ENCODE measurements around the gene MICALL2.

The MICALL2 gene

DNA sequence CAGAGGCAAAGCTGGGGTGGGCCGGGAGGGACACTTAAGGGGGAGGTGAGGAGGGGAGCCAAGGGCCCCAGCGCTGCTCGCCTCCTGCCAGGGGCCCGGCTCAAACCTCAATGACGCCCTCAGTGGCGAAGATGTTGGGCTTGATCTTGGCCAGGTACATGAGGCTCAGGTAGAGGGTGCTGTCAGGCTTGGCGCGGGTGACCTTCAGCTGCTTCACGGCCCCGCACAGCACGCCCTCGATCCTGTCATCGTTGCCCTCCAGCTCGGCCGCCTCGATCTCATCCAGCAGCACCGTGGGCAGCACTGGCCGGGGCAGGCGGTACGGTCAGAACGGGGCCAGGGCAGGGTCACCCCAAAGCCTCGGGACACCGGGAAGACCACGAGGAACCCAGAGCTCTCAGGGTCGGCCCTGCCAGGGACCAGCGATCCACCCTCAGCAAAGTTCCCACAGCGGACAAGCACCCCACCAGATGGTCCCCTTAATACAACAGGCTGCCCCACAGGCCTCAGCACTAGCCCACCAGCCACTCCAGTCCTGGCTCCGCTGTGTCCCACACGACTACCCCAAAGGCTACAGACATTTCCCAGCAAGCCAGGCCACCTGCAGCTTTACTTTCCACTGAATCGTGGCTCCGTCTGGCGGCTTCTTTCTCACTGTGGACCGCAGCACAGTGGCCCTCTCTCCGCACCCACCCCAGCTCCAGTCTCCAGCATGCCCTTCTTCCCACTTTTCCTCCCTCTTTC lies 41.0 kb upstream of the MICALL2 start:
- Histone ChIP-seq H3K9ac (ENCODE audit: insufficient read length) (no peak overlapping the region), H3K27ac (no peak overlapping the region), H3K36me3 (ENCODE audit: insufficient read depth, low read length) (peaks cover 23% of the 10 kb centered on the region; the same call in 1 of the 2 replicates), H3K4me3 (no peak overlapping the region), H3K9me3 (ENCODE audit: low read depth, low read length) (no peaks in the 10 kb centered on the region)
- no peak for TF ChIP-seq POLR2AphosphoS5 (IDR thresholded peaks at IDR 0.05; ENCODE audit: borderline replicate concordance, low read depth, low read length)
- TF ChIP-seq FOXP2 (optimal IDR thresholded peaks at IDR 0.05; ENCODE audit: control extremely low read depth, extremely low read length, insufficient read depth): no peak
- no peak for TF ChIP-seq EZH2 (IDR thresholded peaks at IDR 0.05)
- no peak for DNase-seq (ENCODE audit: low read depth, low spot score)

DNA sequence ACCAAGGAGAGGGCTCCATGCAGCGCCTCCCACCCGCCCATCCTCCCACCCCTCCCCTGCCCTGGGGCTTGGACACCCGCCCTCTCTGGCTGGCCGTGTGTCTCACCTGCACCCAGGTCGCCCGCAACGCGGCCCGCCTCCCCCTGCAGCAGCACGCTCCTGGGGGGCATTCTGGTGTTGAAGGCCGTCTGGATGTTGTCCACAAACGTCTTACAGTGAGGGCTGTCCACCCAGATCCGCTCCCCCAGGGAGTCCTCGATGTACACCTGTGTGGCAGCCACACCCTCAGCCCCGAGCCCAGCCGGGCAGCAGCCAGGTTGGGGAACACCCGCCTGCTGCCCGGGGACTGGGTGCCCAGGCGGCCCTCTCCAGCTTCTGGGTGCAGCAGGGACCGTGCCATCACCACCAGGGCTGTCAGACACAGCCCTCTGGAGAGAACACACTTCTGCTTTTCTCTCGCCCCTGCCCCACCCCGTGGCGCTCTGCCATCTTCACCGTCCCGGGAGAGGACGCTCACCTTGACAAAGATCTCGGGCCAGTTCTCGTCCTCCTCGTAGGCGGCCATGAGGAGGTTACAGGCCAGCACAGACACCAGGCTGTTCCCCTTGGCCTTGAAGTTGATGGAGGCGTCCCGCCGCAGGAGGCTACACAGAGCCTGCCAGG lies 40.2 kb upstream of the MICALL2 start:
- H3K4me3 ChIP-seq: no peak overlapping the region
- no peak overlapping the region for H3K27ac ChIP-seq
- H3K36me3 ChIP-seq (ENCODE audit: insufficient read depth, low read length): peaks cover 23% of the 10 kb centered on the region; the same call in 1 of the 2 replicates
- no peak for DNase-seq (ENCODE audit: low read depth, low spot score)
- H3K9ac ChIP-seq (ENCODE audit: insufficient read length): no peak overlapping the region
- no peaks in the 10 kb centered on the region for H3K9me3 ChIP-seq (ENCODE audit: low read depth, low read length)
- TF ChIP-seq EZH2 (IDR thresholded peaks at IDR 0.05) (no peak), POLR2AphosphoS5 (IDR thresholded peaks at IDR 0.05; ENCODE audit: borderline replicate concordance, low read depth, low read length) (no peak), FOXP2 (optimal IDR thresholded peaks at IDR 0.05; ENCODE audit: control extremely low read depth, extremely low read length, insufficient read depth) (no peak)

- H3K9me3 ChIP-seq (ENCODE audit: low read depth, low read length): no peaks in the 10 kb centered on the region
- H3K36me3 ChIP-seq (ENCODE audit: insufficient read depth, low read length): peaks cover 23% of the 10 kb centered on the region; the same call in 1 of the 2 replicates
- H3K9ac ChIP-seq (ENCODE audit: insufficient read length): no peak overlapping the region
- DNase-seq (ENCODE audit: low read depth, low spot score): no peak
- TF ChIP-seq FOXP2 (optimal IDR thresholded peaks at IDR 0.05; ENCODE audit: control extremely low read depth, extremely low read length, insufficient read depth) (no peak), POLR2AphosphoS5 (IDR thresholded peaks at IDR 0.05; ENCODE audit: borderline replicate concordance, low read depth, low read length) (no peak), EZH2 (IDR thresholded peaks at IDR 0.05) (no peak)
- H3K4me3 ChIP-seq: no peak overlapping the region
- H3K27ac ChIP-seq: no peak overlapping the region
Observed at GRCh38 chr7:1498370-1499305, 39.4 kb upstream of the MICALL2 start.

DNA sequence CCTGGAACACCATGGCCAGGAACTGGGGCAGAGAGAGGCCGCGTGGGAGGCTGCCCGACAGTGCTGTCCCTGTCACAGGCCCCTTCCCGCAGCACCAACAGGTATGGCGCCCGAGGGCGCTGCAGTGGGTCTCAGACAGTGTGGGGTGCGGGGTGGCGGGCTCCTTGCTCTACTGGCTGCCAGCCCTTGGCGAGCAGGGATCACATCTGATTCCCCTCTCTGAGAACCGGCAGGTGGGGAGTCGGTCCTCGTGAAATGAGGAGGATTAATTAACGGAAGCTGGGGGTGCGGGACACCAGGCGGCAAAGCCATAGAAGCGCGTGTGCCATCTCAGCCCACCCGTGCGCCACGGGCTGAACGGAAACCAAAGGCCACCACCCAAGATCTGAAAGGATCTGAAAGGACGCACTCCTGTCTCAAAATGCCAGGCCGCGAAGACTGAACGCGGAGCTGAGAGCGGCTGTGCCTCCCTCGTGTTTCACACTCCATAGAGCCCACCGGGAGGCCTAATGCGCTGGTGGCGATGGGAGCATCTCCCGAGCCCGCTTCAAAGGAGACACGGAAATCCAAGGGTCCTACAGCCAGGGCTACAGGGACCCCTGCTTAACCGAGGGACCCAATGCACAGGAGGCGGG lies 38.1 kb upstream of the MICALL2 start:
- DNase-seq (ENCODE audit: low read depth, low spot score): no peak
- TF ChIP-seq FOXP2 (optimal IDR thresholded peaks at IDR 0.05; ENCODE audit: control extremely low read depth, extremely low read length, insufficient read depth) (no peak), POLR2AphosphoS5 (IDR thresholded peaks at IDR 0.05; ENCODE audit: borderline replicate concordance, low read depth, low read length) (no peak), EZH2 (IDR thresholded peaks at IDR 0.05) (no peak)
- H3K36me3 ChIP-seq (ENCODE audit: insufficient read depth, low read length): peaks cover 18% of the 10 kb centered on the region; the same call in 1 of the 2 replicates
- no peak overlapping the region for H3K27ac ChIP-seq
- no peaks in the 10 kb centered on the region for H3K9me3 ChIP-seq (ENCODE audit: low read depth, low read length)
- no peak overlapping the region for H3K9ac ChIP-seq (ENCODE audit: insufficient read length)
- H3K4me3 ChIP-seq: no peak overlapping the region

DNA sequence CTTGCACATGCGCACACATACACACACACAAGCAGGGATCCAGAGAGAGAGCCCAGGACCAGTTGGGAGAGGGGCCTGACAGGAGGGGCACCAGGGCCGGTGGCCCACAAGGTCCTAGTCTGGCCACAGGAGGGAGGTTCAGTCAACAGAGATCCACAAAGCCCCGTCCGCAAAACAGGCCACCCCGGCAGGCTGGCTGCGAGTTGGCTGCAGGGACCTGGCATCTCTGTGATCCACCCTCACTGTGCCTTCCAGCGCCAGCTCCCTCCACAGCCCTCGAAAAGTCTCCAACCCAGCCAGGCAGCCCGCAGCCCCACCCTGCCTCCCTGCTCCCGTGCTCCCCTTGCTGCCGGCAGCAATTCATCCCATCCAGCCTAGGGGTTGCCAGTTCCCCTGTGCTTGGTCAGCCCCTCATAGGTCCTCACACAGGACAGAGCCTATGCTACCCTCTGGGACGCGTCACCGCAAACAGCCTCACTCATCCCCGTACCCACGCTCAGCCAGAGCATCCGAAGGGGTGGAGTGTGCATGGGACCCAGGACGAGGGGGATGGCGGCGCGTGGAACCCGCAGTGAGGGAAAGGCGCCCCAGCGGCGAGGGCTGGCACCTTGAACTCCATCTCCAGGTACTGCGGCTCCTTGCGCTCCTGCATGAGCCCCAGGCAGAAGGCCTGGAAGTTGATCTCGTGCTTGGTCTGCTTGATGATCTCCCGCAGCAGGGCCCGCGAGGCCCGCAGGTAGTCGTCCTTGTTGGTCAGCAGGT lies 37.4 kb upstream of the MICALL2 start:
- TF ChIP-seq POLR2AphosphoS5 (IDR thresholded peaks at IDR 0.05; ENCODE audit: borderline replicate concordance, low read depth, low read length): no peak
- no peak for TF ChIP-seq EZH2 (IDR thresholded peaks at IDR 0.05)
- TF ChIP-seq FOXP2 (optimal IDR thresholded peaks at IDR 0.05; ENCODE audit: control extremely low read depth, extremely low read length, insufficient read depth): no peak
- Histone ChIP-seq H3K27ac (no peak overlapping the region), H3K36me3 (ENCODE audit: insufficient read depth, low read length) (peaks cover 12% of the 10 kb centered on the region; the same call in 1 of the 2 replicates)

DNA sequence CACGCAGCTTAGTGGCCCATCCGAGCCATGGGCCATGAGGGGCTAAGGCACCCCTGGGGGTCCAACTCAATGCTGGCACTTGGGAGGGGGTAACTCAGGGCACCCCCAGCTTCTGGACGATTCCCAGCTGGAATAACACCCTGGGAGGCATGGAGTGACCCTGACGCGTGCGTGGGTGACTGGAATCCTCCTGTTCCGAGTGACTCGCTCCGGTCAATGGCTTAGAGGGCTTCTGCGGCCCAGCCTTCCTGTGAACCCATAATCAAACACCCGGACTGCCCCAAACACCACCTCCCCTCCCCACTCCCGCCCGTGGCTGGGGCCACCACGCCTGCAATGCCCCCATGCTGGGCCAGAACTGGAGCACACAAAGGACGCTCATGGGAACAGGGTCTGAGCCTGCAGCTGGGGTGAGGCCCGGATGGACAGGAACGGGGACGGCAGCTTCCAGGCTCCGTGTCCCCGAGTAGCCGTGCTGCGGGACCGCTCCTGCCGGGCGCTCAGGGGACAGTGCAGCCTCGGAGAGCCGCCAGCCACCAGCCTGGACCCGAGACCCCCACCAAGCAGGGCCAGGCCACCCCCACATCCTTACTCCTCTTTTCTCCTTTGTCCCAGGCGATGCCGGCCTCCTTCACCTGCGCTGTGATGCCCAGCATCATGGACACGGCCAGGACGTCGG lies 36.4 kb upstream of the MICALL2 start:
- Histone ChIP-seq H3K27ac (no peak overlapping the region), H3K36me3 (ENCODE audit: insufficient read depth, low read length) (peaks cover 9% of the 10 kb centered on the region; the same call in 1 of the 2 replicates)
- TF ChIP-seq EZH2 (IDR thresholded peaks at IDR 0.05): no peak
- no peak for TF ChIP-seq FOXP2 (optimal IDR thresholded peaks at IDR 0.05; ENCODE audit: control extremely low read depth, extremely low read length, insufficient read depth)
- TF ChIP-seq POLR2AphosphoS5 (IDR thresholded peaks at IDR 0.05; ENCODE audit: borderline replicate concordance, low read depth, low read length): no peak

More for the DNA sequence above, 37.4 kb upstream of the MICALL2 start:
- Histone ChIP-seq H3K9me3 (ENCODE audit: low read depth, low read length) (no peaks in the 10 kb centered on the region), H3K9ac (ENCODE audit: insufficient read length) (no peak overlapping the region), H3K4me3 (no peak overlapping the region)
- DNase-seq (ENCODE audit: low read depth, low spot score): no peak

More for the DNA sequence above, 36.4 kb upstream of the MICALL2 start:
- H3K9ac ChIP-seq (ENCODE audit: insufficient read length): no peak overlapping the region
- no peaks in the 10 kb centered on the region for H3K9me3 ChIP-seq (ENCODE audit: low read depth, low read length)
- no peak overlapping the region for H3K4me3 ChIP-seq
- DNase-seq (ENCODE audit: low read depth, low spot score): no peak

Measured in SK-N-MC (cell line).